MCF 10A (cell line): ENCODE data around the gene SSBP3. TPM values are rescaled to one million over a fixed set of nuclear protein-coding genes. Genes with fewer than 3 reads are reported as not detected.
A peak's percentile ranks its signal among the peaks of the same experiment; 100 is the strongest.

Experiments
- BruUV-seq: library from RNA; stranded (reverse); fragments of 400-500 nt; replicated peaks from 2 replicates; lab custom pipeline; 2021; lab: Mats Ljungman, UMichigan
- CTCF ChIA-PET: fragments of 300-600 bp; sonication (Branson Sonifier 250); formaldehyde crosslinking; extraction: SDS; loops from one replicate; lab custom pipeline; 2021; ENCODE audit warnings: antibody characterized with exemption, inconsistent platforms; lab: Yijun Ruan, JAX
- POLR2A ChIA-PET: fragments of 300-600, 350-650 bp; sonication (Branson Sonifier 250); formaldehyde crosslinking; extraction: SDS; loops from one replicate; lab custom pipeline; 2020; ENCODE audit warnings: antibody characterized with exemption, inconsistent platforms; lab: Yijun Ruan, JAX
- DNase-seq: peaks from one replicate; pipeline ENCODE4 v3.0.0-alpha.2; 2018; ENCODE audit not compliant: unreplicated experiment
- H3K27ac Mint-ChIP-seq: one replicate; pipeline ENCODE4 v1.8.0; 2022; ENCODE audit warnings: mild to moderate bottlenecking, low read depth, mixed read lengths; ENCODE audit not compliant: unreplicated experiment
- H3K27me3 Mint-ChIP-seq: one replicate; pipeline ENCODE4 v1.8.0; 2022; ENCODE audit warnings: mixed read lengths; ENCODE audit not compliant: insufficient read depth, unreplicated experiment
- H3K36me3 Mint-ChIP-seq: one replicate; pipeline ENCODE4 v1.8.0; 2022; ENCODE audit warnings: mild to moderate bottlenecking, moderate library complexity, mixed read lengths; ENCODE audit not compliant: insufficient read depth, unreplicated experiment
- H3K4me1 Mint-ChIP-seq: one replicate; pipeline ENCODE4 v1.8.0; 2022; ENCODE audit warnings: mixed read lengths; ENCODE audit not compliant: insufficient read depth, unreplicated experiment
- H3K4me3 Mint-ChIP-seq: one replicate; pipeline ENCODE4 v1.8.0; 2022; ENCODE audit warnings: mild to moderate bottlenecking, moderate library complexity, mixed read lengths; ENCODE audit not compliant: unreplicated experiment
- H3K9me3 Mint-ChIP-seq: one replicate; pipeline ENCODE4 v1.8.0; 2022; ENCODE audit warnings: mixed read lengths; ENCODE audit not compliant: unreplicated experiment
- intact Hi-C: fragments of 100-400 bp; cut with micrococcal nuclease; formaldehyde crosslinking; loops from 2 replicates; pipeline ENCODE4 v1.14.1; 2022
- total RNA-seq: library from RNA; stranded (reverse); gene quantifications from 2 replicates; pipeline ENCODE4 v1.2.3, GENCODE V29; 2022
- TF ChIP-seq, protein P1 (sequence below): fragments of 200-600 bp; IDR thresholded peaks from one replicate; pipeline ENCODE4 v1.8.0; 2022; ENCODE audit warnings: antibody characterized with exemption, mild to moderate bottlenecking; ENCODE audit not compliant: unreplicated experiment

SSBP3 gene
- total RNA-seq, 1 experiment from 2014 or later: 8.6 TPM

DNA sequence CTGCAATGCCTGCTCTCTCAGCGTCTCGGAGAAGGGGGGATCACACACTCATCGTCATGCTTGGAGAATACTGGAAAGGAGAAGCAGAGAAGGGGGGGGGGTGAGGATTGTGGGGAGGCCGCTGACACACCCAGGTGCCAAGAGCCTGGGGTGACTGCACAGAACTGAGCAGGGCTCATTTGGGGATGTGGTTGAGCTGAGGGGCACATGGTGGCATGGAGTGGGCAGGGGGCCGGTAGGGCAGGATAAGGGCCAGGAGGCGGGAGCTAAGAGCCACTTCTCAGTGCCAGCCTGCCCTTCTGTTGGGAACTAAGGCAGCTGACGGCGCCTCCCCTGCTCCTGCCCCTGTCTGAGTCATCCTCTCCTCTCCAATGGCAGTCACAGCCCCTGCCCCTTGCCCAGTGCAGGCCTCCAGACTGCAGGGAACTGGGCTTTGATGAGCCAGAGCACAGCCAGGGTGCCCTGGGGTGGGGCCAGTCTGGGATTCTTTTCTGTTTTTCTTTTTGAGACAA is 179.0 kb downstream of the SSBP3 start:
- ChIA-PET POLR2A (interaction anchor here (0.7 to 1.0 kb wide), 2 partner anchors 19 to 73 kb away, joined by 3 read pairs; no protein-coding TSS in a partner anchor), CTCF (interaction anchor here (0.6 to 0.8 kb wide), 5 partner anchors 101 to 790 kb away, joined by 3 to 9 read pairs (median 3); partner anchors contain the start of gene SSBP3)
- no TSS peak for BruUV-seq
- Mint-ChIP-seq H3K27me3 (no peaks in the 10 kb centered on the region), H3K4me1 (peaks cover 16% of the 10 kb centered on the region), H3K9me3 (no peaks in the 10 kb centered on the region), H3K4me3 (no peak overlapping the region), H3K36me3 (peaks cover 19% of the 10 kb centered on the region), H3K27ac (peak overlapping the region; percentile 12)
- TF ChIP-seq, protein P1, sequence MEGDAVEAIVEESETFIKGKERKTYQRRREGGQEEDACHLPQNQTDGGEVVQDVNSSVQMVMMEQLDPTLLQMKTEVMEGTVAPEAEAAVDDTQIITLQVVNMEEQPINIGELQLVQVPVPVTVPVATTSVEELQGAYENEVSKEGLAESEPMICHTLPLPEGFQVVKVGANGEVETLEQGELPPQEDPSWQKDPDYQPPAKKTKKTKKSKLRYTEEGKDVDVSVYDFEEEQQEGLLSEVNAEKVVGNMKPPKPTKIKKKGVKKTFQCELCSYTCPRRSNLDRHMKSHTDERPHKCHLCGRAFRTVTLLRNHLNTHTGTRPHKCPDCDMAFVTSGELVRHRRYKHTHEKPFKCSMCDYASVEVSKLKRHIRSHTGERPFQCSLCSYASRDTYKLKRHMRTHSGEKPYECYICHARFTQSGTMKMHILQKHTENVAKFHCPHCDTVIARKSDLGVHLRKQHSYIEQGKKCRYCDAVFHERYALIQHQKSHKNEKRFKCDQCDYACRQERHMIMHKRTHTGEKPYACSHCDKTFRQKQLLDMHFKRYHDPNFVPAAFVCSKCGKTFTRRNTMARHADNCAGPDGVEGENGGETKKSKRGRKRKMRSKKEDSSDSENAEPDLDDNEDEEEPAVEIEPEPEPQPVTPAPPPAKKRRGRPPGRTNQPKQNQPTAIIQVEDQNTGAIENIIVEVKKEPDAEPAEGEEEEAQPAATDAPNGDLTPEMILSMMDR: no peak
- intact Hi-C loops: no loop called here
- peak; percentile 80 for DNase-seq

DNA sequence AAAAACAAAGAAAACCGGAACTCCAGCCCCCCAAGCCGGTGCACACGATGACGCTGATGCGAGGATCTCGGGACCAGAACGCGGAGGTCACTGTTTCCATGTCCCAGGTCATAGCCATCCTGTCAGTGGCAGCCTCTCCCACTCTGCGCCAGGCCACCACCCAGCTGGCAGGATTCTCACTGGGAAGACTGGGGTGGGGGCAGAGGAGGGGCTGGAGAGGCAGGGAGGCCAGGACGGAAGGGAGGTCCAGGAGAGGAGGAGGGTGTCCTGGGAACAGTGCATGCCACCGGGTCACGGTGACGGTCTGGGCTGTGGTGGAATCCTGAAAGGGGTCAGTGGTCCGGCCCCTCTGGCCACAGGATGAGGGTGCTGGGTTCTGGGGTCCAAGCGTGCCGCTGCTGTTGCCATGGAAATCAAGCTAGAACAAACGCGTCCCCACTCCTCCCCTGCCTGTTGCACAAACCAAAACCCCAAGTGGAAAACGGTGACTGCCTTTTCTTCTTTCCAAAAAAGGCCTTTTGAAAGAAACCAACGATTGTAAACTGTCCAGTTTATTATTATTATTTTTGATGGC is 180.1 kb downstream of the SSBP3 start:
- CTCF ChIA-PET: no interaction called here
- Mint-ChIP-seq H3K36me3 (peaks cover 25% of the 10 kb centered on the region), H3K4me1 (peaks cover 16% of the 10 kb centered on the region), H3K27me3 (no peaks in the 10 kb centered on the region), H3K9me3 (no peaks in the 10 kb centered on the region), H3K27ac (no peak overlapping the region), H3K4me3 (no peak overlapping the region)
- no peak for DNase-seq
- intact Hi-C loops: no loop called here
- no TSS peak for BruUV-seq
- TF ChIP-seq, protein P1: no peak
- POLR2A ChIA-PET: no interaction called here

DNA sequence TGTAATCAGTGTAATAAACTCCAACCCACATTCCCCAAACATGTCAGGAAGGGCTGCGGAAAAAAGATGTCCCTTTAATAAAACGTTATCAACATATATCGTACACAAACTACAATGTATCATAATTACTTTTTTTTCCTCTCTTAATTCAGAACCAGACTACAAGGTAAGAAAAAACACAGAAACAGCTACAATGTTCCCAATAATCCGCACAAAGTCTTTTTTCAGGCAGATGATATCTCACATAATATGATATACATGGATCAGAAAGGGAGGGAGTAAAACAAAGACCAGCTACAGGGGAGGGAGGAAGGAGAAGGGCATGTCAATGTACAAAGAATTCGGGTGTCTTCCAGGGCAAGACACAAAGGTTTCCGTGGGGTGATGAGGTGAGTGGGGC is 180.8 kb downstream of the SSBP3 start:
- H3K36me3 Mint-ChIP-seq: peaks cover 29% of the 10 kb centered on the region
- ChIA-PET CTCF (interaction anchor here (0.5 kb wide), 1 partner anchor 12 kb away, joined by 3 read pairs; no protein-coding TSS in a partner anchor), POLR2A (no interaction called here)
- H3K4me3 Mint-ChIP-seq: no peak overlapping the region
- no peak overlapping the region for H3K27ac Mint-ChIP-seq
- intact Hi-C loops: no loop called here
- H3K4me1 Mint-ChIP-seq: peaks cover 16% of the 10 kb centered on the region
- no TSS peak for BruUV-seq
- no peaks in the 10 kb centered on the region for H3K27me3 Mint-ChIP-seq
- TF ChIP-seq, protein P1: no peak
- DNase-seq: no peak
- no peaks in the 10 kb centered on the region for H3K9me3 Mint-ChIP-seq

DNA sequence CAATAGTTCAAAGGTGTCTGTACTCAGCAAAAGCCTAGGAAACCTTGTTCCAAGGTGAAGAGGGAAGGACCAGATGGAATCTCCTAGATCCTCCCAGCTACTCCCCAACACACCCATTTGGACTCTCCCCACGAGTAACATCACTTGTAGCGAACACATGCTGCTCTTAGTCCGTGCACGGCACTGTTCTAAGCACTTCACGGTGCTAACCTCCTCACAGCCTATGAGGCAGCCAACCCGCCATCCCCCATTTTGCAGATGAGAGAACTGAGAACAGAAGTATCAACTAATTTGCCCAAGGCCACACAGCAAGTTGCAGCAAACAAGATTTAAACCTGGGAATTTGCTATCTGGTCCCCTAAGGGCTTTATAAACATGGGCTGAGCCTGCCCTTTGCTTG is 182.0 kb downstream of the SSBP3 start:
- ChIA-PET POLR2A (no interaction called here), CTCF (no interaction called here)
- H3K36me3 Mint-ChIP-seq: peaks cover 24% of the 10 kb centered on the region
- H3K4me1 Mint-ChIP-seq: peaks cover 9% of the 10 kb centered on the region
- BruUV-seq: no TSS peak
- H3K27me3 Mint-ChIP-seq: no peaks in the 10 kb centered on the region
- intact Hi-C loops: no loop called here
- H3K27ac Mint-ChIP-seq: no peak overlapping the region
- DNase-seq: no peak
- no peak overlapping the region for H3K4me3 Mint-ChIP-seq
- no peaks in the 10 kb centered on the region for H3K9me3 Mint-ChIP-seq
- TF ChIP-seq, protein P1: no peak
